LNCaP clone FGC (cell line): ENCODE measurements around the gene COL27A1.

Experiments
- DNase-seq: peaks from one replicate; pipeline ENCODE4 v3.0.0-alpha.2; 2011; ENCODE audit warnings: low read depth
- H3K4me3 ChIP-seq: 2 replicates; pipeline ENCODE4 v1.5.1; 2011; ENCODE audit warnings: mild to moderate bottlenecking, low read depth, low read length, control low read depth
- TF ChIP-seq, protein P1 (sequence below): IDR thresholded peaks from 2 replicates; pipeline ENCODE4 v1.5.1; 2012; ENCODE audit warnings: mild to moderate bottlenecking; ENCODE audit not compliant: control insufficient read depth, insufficient read depth; ENCODE audit errors: extremely low read depth

Gene COL27A1

DNA sequence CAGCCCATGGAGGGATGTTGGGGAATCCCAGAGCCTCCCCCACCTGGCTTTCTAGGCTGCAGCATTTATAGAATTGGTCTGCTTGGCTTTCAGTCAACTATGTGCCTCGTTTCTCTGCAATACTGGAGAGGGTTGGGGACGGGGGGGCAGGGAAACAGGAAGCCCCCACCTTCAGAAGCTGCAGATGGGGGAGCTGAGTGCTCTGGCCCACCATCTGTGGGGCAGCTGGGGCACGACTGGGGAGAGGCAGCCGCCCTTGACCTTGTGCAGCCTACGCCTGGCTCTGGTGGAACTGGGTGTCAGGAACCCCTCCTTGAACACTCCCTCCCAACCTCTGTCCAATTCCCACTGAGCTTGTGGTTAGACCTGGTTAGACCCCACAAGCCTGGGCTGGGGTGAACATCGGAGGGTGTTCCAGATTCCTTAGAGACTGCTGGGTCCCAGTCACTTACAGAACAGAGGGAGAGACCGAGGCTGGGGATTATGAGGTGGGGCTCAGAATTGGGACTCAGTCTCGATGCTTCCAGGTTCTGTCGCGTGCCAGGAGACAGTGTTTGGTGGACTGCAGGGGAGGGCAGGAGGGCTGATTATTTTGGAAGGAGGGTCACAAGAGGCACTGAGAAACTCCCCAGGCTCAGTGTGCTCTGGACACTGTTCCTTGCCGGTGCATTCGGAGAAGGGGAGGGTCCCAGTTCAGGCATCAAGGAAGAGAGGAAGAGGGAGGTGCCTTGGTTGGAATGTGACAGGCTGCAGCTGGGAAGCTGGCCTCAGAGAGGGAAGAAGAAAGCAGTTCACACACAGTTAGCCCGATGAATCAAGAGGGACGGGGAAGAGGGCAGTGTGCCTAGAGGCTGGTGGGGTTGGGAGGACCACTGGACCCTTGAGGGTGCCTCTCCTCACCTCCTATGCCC is 25.6 kb downstream of the COL27A1 start:
- TF ChIP-seq, protein P1, sequence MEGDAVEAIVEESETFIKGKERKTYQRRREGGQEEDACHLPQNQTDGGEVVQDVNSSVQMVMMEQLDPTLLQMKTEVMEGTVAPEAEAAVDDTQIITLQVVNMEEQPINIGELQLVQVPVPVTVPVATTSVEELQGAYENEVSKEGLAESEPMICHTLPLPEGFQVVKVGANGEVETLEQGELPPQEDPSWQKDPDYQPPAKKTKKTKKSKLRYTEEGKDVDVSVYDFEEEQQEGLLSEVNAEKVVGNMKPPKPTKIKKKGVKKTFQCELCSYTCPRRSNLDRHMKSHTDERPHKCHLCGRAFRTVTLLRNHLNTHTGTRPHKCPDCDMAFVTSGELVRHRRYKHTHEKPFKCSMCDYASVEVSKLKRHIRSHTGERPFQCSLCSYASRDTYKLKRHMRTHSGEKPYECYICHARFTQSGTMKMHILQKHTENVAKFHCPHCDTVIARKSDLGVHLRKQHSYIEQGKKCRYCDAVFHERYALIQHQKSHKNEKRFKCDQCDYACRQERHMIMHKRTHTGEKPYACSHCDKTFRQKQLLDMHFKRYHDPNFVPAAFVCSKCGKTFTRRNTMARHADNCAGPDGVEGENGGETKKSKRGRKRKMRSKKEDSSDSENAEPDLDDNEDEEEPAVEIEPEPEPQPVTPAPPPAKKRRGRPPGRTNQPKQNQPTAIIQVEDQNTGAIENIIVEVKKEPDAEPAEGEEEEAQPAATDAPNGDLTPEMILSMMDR = no peak
- DNase-seq = no peak
- no peak overlapping the region for H3K4me3 ChIP-seq

DNA sequence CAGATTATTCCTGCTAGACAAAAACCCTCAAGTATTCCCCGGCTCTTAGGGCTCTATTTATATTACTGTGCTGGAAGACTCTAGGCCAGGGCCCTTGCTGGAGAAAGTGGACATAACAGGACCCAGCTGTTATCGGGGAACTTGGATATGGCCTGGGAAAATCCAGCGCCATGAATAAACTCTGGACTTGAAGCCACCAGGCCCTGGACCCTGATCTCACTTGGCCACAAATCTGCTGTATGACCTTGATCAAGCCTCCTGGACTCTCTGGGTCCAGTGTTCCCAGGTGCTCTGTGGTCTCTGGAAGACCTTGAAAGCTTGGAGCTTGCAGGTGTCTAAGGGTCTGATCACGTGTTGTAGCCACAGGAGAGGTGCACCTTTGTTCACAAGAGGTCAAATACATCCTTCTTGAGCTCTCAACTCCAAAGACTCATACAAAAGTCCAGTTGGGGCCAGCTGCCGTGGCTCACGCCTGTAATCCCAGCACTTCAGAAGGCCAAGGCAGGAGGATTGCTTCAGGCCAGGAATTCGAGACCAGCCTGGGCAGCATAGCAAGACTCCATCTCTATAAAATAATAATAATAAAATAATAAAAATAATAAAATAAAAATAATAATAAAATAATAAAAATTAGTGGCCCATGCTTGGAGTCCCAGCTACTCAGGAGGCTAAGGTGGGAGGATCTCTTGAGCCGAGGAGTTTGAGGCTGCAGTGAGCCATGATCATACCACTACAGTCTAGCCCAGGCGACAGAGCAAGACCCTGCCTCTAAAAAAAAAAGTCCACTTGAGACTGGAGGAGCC is 26.5 kb downstream of the COL27A1 start:
- TF ChIP-seq, protein P1 = no peak
- H3K4me3 ChIP-seq = no peak overlapping the region
- no peak for DNase-seq

DNA sequence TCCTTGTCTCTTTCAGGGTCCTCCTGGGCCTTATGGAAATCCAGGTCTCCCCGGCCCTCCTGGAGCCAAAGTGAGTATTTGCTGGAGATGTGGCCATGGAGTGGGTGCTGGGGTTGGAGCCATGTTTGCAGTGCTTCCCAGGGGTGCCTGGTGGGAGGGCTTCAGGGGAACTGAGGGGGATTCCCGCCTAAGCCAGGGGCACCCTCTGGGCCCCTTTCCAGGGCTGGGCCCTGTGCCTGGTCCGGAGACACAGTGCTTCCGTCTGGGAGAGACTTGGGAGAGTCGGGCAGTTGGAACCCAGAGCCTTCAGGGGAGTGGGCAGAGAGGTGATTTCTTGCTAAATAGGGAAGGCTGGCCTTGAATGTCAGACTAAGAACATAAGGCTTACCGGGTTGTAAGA is 27.7 kb downstream of the COL27A1 start:
- TF ChIP-seq, protein P1 = no peak
- no peak for DNase-seq
- H3K4me3 ChIP-seq = no peak overlapping the region

DNA sequence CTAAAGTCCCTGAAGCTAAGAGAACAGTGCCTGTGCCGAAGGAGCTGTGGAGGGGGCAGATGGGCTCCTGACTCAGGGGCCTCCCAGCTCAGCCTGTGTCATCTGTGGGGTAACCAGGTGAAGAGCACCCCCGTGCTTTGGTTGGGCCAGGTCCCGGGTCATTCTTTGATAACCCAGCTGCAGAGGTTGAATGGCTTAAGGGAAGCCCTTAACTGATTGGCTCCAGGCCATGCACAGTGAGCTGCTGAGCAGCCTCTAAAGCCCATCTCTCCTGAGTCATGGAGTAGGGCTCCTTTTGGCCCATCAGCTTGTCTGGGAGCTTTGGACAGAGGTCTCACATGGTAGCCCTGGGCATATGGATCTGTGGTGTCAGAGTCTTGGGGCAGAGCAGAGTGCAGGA is 28.7 kb downstream of the COL27A1 start:
- no peak overlapping the region for H3K4me3 ChIP-seq
- DNase-seq = peak; percentile 19
- TF ChIP-seq, protein P1 = no peak

DNA sequence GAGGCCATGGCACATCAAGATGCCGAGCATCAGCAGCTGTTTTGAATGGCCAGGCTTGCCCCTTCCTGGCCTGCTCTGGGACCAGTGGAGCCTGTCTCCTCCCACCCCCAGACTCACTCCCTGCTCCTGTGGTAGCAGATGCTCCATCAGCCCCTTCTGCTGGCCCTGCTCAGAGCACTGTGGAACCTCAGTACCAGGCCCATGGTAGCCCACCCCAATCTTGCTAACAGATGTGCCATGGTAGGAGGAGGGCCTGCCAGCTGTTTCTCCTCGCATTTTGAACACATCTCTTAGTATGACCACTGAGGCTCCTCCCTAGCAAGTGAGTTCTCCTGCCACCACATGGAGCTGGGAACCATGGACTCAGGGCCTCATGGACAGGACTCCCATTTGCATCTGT is 29.5 kb downstream of the COL27A1 start:
- DNase-seq = no peak
- no peak overlapping the region for H3K4me3 ChIP-seq
- TF ChIP-seq, protein P1 = no peak

DNA sequence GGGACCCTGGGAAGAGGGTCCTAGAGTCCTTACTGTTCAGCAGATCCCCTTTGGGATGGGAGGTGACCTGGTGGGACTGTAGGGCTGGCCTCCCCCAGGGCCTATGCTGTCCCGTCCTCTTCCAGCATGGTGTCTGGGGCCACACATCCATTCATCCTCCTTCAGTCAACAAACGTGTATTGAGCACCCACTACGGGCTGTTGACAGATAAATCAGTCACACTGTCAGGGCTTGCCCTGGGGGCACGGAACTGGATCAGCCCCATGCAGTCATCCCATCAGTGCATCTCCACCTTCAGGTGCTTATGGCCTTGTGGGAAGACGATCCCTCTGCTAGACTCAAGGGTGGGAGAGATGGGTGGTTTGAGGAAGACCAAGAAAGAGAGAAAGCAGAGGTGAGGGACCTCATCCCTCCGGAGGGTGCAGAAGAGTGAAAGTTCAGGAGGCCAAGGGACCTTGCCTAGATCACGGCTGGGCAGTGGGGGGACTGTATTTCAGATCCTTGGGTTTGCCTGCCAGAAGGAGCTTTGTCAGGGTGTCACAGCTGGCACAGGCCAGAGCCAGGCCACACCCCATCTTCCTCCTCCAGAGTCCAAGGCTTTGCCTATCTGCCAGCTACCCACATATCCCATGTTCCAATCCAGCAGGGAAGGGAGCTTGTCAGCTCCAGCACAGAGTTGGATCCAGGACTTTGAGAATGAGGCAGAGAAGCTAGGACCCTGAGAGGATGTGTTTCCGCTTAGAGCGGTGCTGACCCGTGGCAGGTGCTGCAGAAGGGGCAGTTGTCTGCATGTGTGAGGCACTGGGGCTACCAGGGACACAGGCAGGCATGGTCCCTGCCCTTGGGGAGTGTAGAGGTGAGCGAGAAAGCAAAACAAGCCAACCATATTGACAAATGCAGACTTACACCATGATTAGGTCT is 30.5 kb downstream of the COL27A1 start:
- DNase-seq = no peak
- H3K4me3 ChIP-seq = no peak overlapping the region
- TF ChIP-seq, protein P1 = no peak
